Neuron (in vitro differentiated cells): ENCODE results near the gene ARHGAP10.

Source experiments
- H2AFZ ChIP-seq: one replicate; pipeline ENCODE4 v1.6.1; 2013; ENCODE audit warnings: low read depth, mild to moderate bottlenecking, inconsistent platforms, low read length, moderate library complexity
- H3K27me3 ChIP-seq: one replicate; pipeline ENCODE4 v1.6.1; 2013; ENCODE audit warnings: low read length; ENCODE audit not compliant: insufficient read depth
- H3K36me3 ChIP-seq: one replicate; pipeline ENCODE4 v1.6.1; 2013; ENCODE audit warnings: low read length; ENCODE audit not compliant: insufficient read depth
- H3K4me1 ChIP-seq: one replicate; pipeline ENCODE4 v1.6.1; 2013; ENCODE audit warnings: low read length; ENCODE audit not compliant: insufficient read depth
- H3K4me3 ChIP-seq: 2 replicates; pipeline ENCODE4 v1.5.1; 2013; ENCODE audit warnings: mild to moderate bottlenecking, low read length, moderate library complexity
- H3K9me3 ChIP-seq: one replicate; pipeline ENCODE4 v1.6.1; 2013; ENCODE audit warnings: low read length

Gene ARHGAP10

GRCh38 chr4:147913137-147913536 is 181.2 kb downstream of the ARHGAP10 start:
- H3K9me3 ChIP-seq = no peaks in the 10 kb centered on the region
- no peak overlapping the region for H2AFZ ChIP-seq
- H3K36me3 ChIP-seq = no peaks in the 10 kb centered on the region
- no peak overlapping the region for H3K4me3 ChIP-seq
- H3K27me3 ChIP-seq = no peaks in the 10 kb centered on the region
- no peaks in the 10 kb centered on the region for H3K4me1 ChIP-seq

GRCh38 chr4:147916351-147916750 is 184.5 kb downstream of the ARHGAP10 start:
- Histone ChIP-seq H3K4me1 (no peaks in the 10 kb centered on the region), H3K4me3 (no peak overlapping the region), H3K36me3 (no peaks in the 10 kb centered on the region), H3K27me3 (no peaks in the 10 kb centered on the region), H3K9me3 (no peaks in the 10 kb centered on the region), H2AFZ (no peak overlapping the region)

GRCh38 chr4:147923381-147923780 is 191.5 kb downstream of the ARHGAP10 start:
- Histone ChIP-seq H3K36me3 (no peaks in the 10 kb centered on the region), H3K4me3 (no peak overlapping the region), H3K9me3 (no peaks in the 10 kb centered on the region), H3K4me1 (no peaks in the 10 kb centered on the region), H3K27me3 (no peaks in the 10 kb centered on the region), H2AFZ (no peak overlapping the region)

- H3K36me3 ChIP-seq = no peaks in the 10 kb centered on the region
- no peaks in the 10 kb centered on the region for H3K27me3 ChIP-seq
- no peaks in the 10 kb centered on the region for H3K4me1 ChIP-seq
- H3K4me3 ChIP-seq = no peak overlapping the region
- H3K9me3 ChIP-seq = no peaks in the 10 kb centered on the region
- no peak overlapping the region for H2AFZ ChIP-seq
These were observed 192.0 kb downstream of the ARHGAP10 start for GRCh38 chr4:147923854-147924253.

GRCh38 chr4:147924604-147925412 is 192.9 kb downstream of the ARHGAP10 start:
- Histone ChIP-seq H2AFZ (no peak overlapping the region), H3K4me1 (no peaks in the 10 kb centered on the region), H3K27me3 (no peaks in the 10 kb centered on the region), H3K36me3 (no peaks in the 10 kb centered on the region), H3K4me3 (no peak overlapping the region), H3K9me3 (no peaks in the 10 kb centered on the region)

- Histone ChIP-seq H3K36me3 (no peaks in the 10 kb centered on the region), H3K4me1 (no peaks in the 10 kb centered on the region), H3K27me3 (no peaks in the 10 kb centered on the region), H2AFZ (no peak overlapping the region), H3K4me3 (no peak overlapping the region), H3K9me3 (no peaks in the 10 kb centered on the region)
These were observed 195.7 kb downstream of the ARHGAP10 start for GRCh38 chr4:147927377-147928137.

- Histone ChIP-seq H3K4me1 (no peaks in the 10 kb centered on the region), H2AFZ (no peak overlapping the region), H3K27me3 (no peaks in the 10 kb centered on the region), H3K9me3 (no peaks in the 10 kb centered on the region), H3K4me3 (no peak overlapping the region), H3K36me3 (no peaks in the 10 kb centered on the region)
These were observed 196.5 kb downstream of the ARHGAP10 start for GRCh38 chr4:147928400-147928799.

GRCh38 chr4:147929746-147930145 is 197.9 kb downstream of the ARHGAP10 start:
- Histone ChIP-seq H3K4me3 (no peak overlapping the region), H3K9me3 (no peaks in the 10 kb centered on the region), H3K4me1 (no peaks in the 10 kb centered on the region), H3K36me3 (no peaks in the 10 kb centered on the region), H2AFZ (no peak overlapping the region), H3K27me3 (no peaks in the 10 kb centered on the region)

GRCh38 chr4:147933316-147933715 is 201.4 kb downstream of the ARHGAP10 start:
- Histone ChIP-seq H3K4me1 (no peaks in the 10 kb centered on the region), H3K4me3 (no peak overlapping the region), H3K36me3 (no peaks in the 10 kb centered on the region), H3K9me3 (no peaks in the 10 kb centered on the region), H2AFZ (no peak overlapping the region), H3K27me3 (no peaks in the 10 kb centered on the region)

- H3K36me3 ChIP-seq = no peaks in the 10 kb centered on the region
- H3K4me3 ChIP-seq = no peak overlapping the region
- no peaks in the 10 kb centered on the region for H3K27me3 ChIP-seq
- no peaks in the 10 kb centered on the region for H3K4me1 ChIP-seq
- H2AFZ ChIP-seq = no peak overlapping the region
- H3K9me3 ChIP-seq = no peaks in the 10 kb centered on the region
These were observed 201.9 kb downstream of the ARHGAP10 start for GRCh38 chr4:147933779-147934178.

- Histone ChIP-seq H3K4me1 (no peaks in the 10 kb centered on the region), H3K4me3 (no peak overlapping the region), H3K36me3 (no peaks in the 10 kb centered on the region), H2AFZ (no peak overlapping the region), H3K9me3 (no peaks in the 10 kb centered on the region), H3K27me3 (no peaks in the 10 kb centered on the region)
These were observed 206.6 kb downstream of the ARHGAP10 start for GRCh38 chr4:147938496-147938895.

- no peaks in the 10 kb centered on the region for H3K27me3 ChIP-seq
- H3K4me3 ChIP-seq = no peak overlapping the region
- H2AFZ ChIP-seq = no peak overlapping the region
- no peaks in the 10 kb centered on the region for H3K36me3 ChIP-seq
- H3K4me1 ChIP-seq = no peaks in the 10 kb centered on the region
- no peaks in the 10 kb centered on the region for H3K9me3 ChIP-seq
These were observed 208.3 kb downstream of the ARHGAP10 start for GRCh38 chr4:147940171-147940570.

- no peaks in the 10 kb centered on the region for H3K27me3 ChIP-seq
- no peaks in the 10 kb centered on the region for H3K4me1 ChIP-seq
These were observed 209.5 kb downstream of the ARHGAP10 start for GRCh38 chr4:147941373-147941772.

More at GRCh38 chr4:147941373-147941772, 209.5 kb downstream of the ARHGAP10 start:
- H3K36me3 ChIP-seq = no peaks in the 10 kb centered on the region
- H2AFZ ChIP-seq = no peak overlapping the region
- H3K4me3 ChIP-seq = no peak overlapping the region
- H3K9me3 ChIP-seq = no peaks in the 10 kb centered on the region
